DND-41 (cell line): ENCODE results near the gene WDR47.

Experiments
- ATAC-seq: fragments of 200-7000 bp; cut with Tn5 transposase; 3 replicates; pipeline ENCODE4 v1.9.1; 2021; ENCODE audit warnings: low read depth; ENCODE audit not compliant: insufficient read depth
- DNase-seq: peaks from one replicate; pipeline ENCODE4 v3.0.0-alpha.2; 2020
- H2AFZ ChIP-seq: 2 replicates; pipeline ENCODE4 v1.6.0; 2012; ENCODE audit warnings: low read depth, low read length
- H3K27ac ChIP-seq: 2 replicates; pipeline ENCODE4 v1.5.1; 2012; ENCODE audit warnings: low read length, inconsistent platforms
- H3K27me3 ChIP-seq: fragments of 200-600 bp; sonication (generic); 2 replicates; pipeline ENCODE4 v1.6.0; 2012; ENCODE audit warnings: low read length, mild to moderate bottlenecking, inconsistent platforms; ENCODE audit not compliant: insufficient read depth, poor library complexity
- H3K36me3 ChIP-seq: 2 replicates; pipeline ENCODE4 v1.5.1; 2012; ENCODE audit warnings: low read length, inconsistent platforms; ENCODE audit not compliant: insufficient read depth
- H3K4me1 ChIP-seq: 2 replicates; pipeline ENCODE4 v1.5.1; 2012; ENCODE audit warnings: mild to moderate bottlenecking, low read length; ENCODE audit not compliant: insufficient read depth
- H3K4me2 ChIP-seq: 2 replicates; pipeline ENCODE4 v1.6.0; 2012; ENCODE audit warnings: mild to moderate bottlenecking, moderate library complexity, low read length, inconsistent platforms; ENCODE audit not compliant: insufficient read depth
- H3K4me3 ChIP-seq, 2 experiments: fragments of 200-600 bp in 1 of 2; shearing (Covaris generic) in 1 of 2; 2 replicates each; pipeline ENCODE4 v1.5.1; 2012 to 2016; ENCODE audit warnings: inconsistent platforms in 2 of 2, low read length in 2 of 2, mild to moderate bottlenecking in 2 of 2, low read depth in 1 of 2, moderate library complexity in 1 of 2
- H3K79me2 ChIP-seq: 2 replicates; pipeline ENCODE4 v1.6.0; 2012; ENCODE audit warnings: low read length, inconsistent platforms; ENCODE audit not compliant: insufficient read depth
- H3K9ac ChIP-seq: 2 replicates; pipeline ENCODE4 v1.6.0; 2012; ENCODE audit warnings: low read depth, mild to moderate bottlenecking, inconsistent platforms, low read length, moderate library complexity
- H3K9me3 ChIP-seq: 2 replicates; pipeline ENCODE4 v1.5.1; 2012; ENCODE audit warnings: low read length, moderate library complexity, mild to moderate bottlenecking, inconsistent platforms; ENCODE audit not compliant: insufficient read depth, severe bottlenecking
- H4K20me1 ChIP-seq: 2 replicates; pipeline ENCODE4 v1.6.0; 2012; ENCODE audit warnings: low read length; ENCODE audit not compliant: insufficient read depth
- EZH2 ChIP-seq: IDR thresholded peaks from 3 replicates; pipeline ENCODE4 v1.6.1; 2012; ENCODE audit warnings: borderline replicate concordance, low read depth, mild to moderate bottlenecking, moderate library complexity, low read length, inconsistent platforms; ENCODE audit not compliant: severe bottlenecking
- TF ChIP-seq, protein P1 (sequence below): IDR thresholded peaks from 2 replicates; pipeline ENCODE4 v1.5.1; 2012; ENCODE audit warnings: borderline replicate concordance, low read length, moderate library complexity, mild to moderate bottlenecking; ENCODE audit not compliant: poor library complexity, severe bottlenecking; ENCODE audit errors: extremely low read depth

WDR47 gene

GRCh38 chr1:109083501-109083900 is 41.6 kb upstream of the WDR47 start:
- H3K27ac ChIP-seq = no peak overlapping the region
- H3K27me3 ChIP-seq = no peaks in the 10 kb centered on the region
- H3K4me3 ChIP-seq = no peak overlapping the region
- no peak overlapping the region for H2AFZ ChIP-seq
- H3K4me1 ChIP-seq = no peaks in the 10 kb centered on the region
- ATAC-seq (no peak), DNase-seq (no peak)
- H3K4me2 ChIP-seq = no peak overlapping the region
- no peaks in the 10 kb centered on the region for H3K36me3 ChIP-seq
- H3K9me3 ChIP-seq = no peaks in the 10 kb centered on the region
- H3K9ac ChIP-seq = no peak overlapping the region
- H3K79me2 ChIP-seq = no peaks in the 10 kb centered on the region
- no peaks in the 10 kb centered on the region for H4K20me1 ChIP-seq
- no peak for TF ChIP-seq EZH2
- TF ChIP-seq, protein P1, sequence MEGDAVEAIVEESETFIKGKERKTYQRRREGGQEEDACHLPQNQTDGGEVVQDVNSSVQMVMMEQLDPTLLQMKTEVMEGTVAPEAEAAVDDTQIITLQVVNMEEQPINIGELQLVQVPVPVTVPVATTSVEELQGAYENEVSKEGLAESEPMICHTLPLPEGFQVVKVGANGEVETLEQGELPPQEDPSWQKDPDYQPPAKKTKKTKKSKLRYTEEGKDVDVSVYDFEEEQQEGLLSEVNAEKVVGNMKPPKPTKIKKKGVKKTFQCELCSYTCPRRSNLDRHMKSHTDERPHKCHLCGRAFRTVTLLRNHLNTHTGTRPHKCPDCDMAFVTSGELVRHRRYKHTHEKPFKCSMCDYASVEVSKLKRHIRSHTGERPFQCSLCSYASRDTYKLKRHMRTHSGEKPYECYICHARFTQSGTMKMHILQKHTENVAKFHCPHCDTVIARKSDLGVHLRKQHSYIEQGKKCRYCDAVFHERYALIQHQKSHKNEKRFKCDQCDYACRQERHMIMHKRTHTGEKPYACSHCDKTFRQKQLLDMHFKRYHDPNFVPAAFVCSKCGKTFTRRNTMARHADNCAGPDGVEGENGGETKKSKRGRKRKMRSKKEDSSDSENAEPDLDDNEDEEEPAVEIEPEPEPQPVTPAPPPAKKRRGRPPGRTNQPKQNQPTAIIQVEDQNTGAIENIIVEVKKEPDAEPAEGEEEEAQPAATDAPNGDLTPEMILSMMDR = no peak

DNA sequence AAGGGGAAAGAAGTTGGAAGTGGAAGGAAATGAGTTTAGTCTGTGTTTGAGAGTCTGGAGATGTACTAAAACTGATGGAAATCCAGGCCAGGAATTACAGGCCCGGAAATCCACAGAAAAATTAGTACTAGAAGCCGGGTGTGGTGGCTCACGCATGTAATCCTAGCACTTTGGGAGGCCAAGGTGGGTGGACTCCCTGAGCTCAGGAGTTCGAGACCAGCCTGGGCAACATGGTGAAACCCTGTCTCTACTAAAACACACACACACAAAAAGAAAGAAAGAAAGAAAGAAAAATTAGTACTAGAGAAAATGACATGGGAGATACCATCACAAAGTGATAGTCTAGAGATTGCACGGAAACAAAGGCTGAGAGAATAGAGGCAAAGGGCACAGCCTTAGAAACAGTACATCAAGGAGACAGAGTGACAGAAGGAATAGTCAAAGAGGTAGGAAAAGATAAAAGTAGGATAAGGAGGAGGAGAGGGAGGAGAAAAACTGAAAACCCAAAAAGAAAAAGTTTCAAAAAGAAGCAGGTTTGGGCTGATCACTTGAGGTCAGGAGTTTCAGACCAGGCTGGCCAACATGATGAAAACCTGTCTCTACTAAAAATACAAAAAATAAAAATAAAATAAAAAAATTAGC is 38.7 kb upstream of the WDR47 start:
- Histone ChIP-seq H3K27me3 (no peaks in the 10 kb centered on the region), H3K4me2 (no peak overlapping the region), H4K20me1 (no peaks in the 10 kb centered on the region), H3K4me1 (peaks cover 9% of the 10 kb centered on the region), H3K36me3 (no peaks in the 10 kb centered on the region), H3K9ac (no peak overlapping the region), H3K4me3 (no peak overlapping the region), H3K27ac (no peak overlapping the region), H3K79me2 (peaks cover 2% of the 10 kb centered on the region), H2AFZ (no peak overlapping the region), H3K9me3 (no peaks in the 10 kb centered on the region)
- DNase-seq (no peak), ATAC-seq (no peak)
- TF ChIP-seq, protein P1 = no peak
- no peak for TF ChIP-seq EZH2

DNA sequence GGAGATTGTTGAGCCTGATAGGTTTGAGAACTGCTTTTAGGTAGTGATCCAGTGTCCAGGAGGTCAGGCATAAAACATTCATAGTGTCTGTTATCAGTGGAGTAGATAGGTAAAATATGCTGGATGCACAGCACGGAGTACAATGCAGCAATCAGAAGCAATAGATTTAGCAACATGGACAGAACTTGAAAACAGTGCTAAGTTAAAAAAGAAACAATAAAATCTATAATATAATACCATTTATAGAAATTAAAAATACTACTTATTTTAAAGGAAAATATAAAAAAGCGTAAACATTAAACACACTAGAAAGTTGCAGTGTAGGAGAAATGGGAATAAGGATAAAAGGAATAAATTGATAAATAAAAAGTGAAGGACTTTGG is 37.3 kb upstream of the WDR47 start:
- no peak for TF ChIP-seq EZH2
- TF ChIP-seq, protein P1 = no peak
- peaks cover 13% of the 10 kb centered on the region for H3K79me2 ChIP-seq
- H3K4me2 ChIP-seq = no peak overlapping the region
- peaks cover 19% of the 10 kb centered on the region for H3K4me1 ChIP-seq
- H3K4me3 ChIP-seq = no peak overlapping the region
- no peak overlapping the region for H3K9ac ChIP-seq
- no peak overlapping the region for H2AFZ ChIP-seq
- H3K27me3 ChIP-seq = no peaks in the 10 kb centered on the region
- no peaks in the 10 kb centered on the region for H3K9me3 ChIP-seq
- no peaks in the 10 kb centered on the region for H3K36me3 ChIP-seq
- ATAC-seq = no peak
- H3K27ac ChIP-seq = no peak overlapping the region
- no peak for DNase-seq
- no peaks in the 10 kb centered on the region for H4K20me1 ChIP-seq

DNA sequence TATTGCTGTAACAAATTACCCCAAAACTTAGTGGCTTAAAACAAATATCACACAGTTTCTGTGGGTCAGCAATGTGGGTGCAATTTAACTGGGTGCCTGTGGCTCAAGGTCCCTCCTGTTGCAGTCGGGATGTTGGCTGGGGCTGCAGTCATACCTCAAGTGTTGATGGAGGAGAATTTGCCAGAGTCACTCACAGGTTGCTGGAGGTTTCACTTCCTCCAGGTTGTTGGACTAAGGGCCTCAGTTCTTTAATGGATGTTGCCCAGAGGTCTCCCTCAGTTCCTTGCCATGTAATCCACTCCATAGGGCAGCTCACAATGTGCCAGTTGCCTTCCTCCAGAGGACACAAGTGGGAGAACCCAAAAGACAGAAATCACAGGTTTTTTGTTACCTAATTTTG is 36.4 kb upstream of the WDR47 start:
- H2AFZ ChIP-seq = no peak overlapping the region
- H3K4me3 ChIP-seq = no peak overlapping the region
- peaks cover 17% of the 10 kb centered on the region for H3K79me2 ChIP-seq
- no peak overlapping the region for H3K4me2 ChIP-seq
- H3K9me3 ChIP-seq = no peaks in the 10 kb centered on the region
- no peak overlapping the region for H3K27ac ChIP-seq
- no peak for ATAC-seq
- no peak for TF ChIP-seq EZH2
- TF ChIP-seq, protein P1 = no peak
- H3K27me3 ChIP-seq = no peaks in the 10 kb centered on the region
- H3K9ac ChIP-seq = no peak overlapping the region
- H3K4me1 ChIP-seq = peaks cover 20% of the 10 kb centered on the region
- DNase-seq = no peak
- H3K36me3 ChIP-seq = no peaks in the 10 kb centered on the region
- H4K20me1 ChIP-seq = no peaks in the 10 kb centered on the region
